ENCODE measurements around the gene RAB33A.

Gene RAB33A

DNA sequence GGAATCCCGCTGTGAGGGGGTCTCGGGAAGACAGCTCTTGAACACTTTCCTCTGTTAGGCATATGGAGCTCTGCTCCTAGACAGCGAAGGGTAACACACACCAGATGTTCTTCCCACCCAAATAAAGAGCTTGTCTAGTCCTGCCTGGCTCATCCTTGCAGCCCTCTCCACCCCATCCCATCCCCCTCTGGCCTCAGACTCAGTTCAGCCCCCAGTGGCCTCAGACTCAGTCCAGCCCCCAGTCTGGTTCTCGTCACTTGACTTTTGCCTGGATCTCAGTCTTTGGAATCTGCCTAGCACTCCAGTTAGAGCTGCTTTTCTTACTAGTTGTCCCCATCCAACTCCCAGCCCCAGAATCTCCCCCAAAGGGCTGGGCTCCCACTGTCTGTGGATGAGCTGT lies 14.9 kb downstream of the RAB33A start:
- no peak for DNase-seq (ENCODE audit: low read depth, low spot score)
- Histone ChIP-seq H3K36me3 (ENCODE audit: insufficient read depth, low read length) (no peaks in the 10 kb centered on the region), H3K9me3 (ENCODE audit: low read depth, low read length) (no peaks in the 10 kb centered on the region), H3K27ac (no peak overlapping the region), H3K9ac (ENCODE audit: insufficient read length) (no peak overlapping the region), H3K4me3 (no peak overlapping the region)
- TF ChIP-seq FOXP2 (optimal IDR thresholded peaks at IDR 0.05; ENCODE audit: control extremely low read depth, extremely low read length, insufficient read depth) (no peak), EZH2 (IDR thresholded peaks at IDR 0.05) (no peak), POLR2AphosphoS5 (IDR thresholded peaks at IDR 0.05; ENCODE audit: borderline replicate concordance, low read depth, low read length) (no peak)

DNA sequence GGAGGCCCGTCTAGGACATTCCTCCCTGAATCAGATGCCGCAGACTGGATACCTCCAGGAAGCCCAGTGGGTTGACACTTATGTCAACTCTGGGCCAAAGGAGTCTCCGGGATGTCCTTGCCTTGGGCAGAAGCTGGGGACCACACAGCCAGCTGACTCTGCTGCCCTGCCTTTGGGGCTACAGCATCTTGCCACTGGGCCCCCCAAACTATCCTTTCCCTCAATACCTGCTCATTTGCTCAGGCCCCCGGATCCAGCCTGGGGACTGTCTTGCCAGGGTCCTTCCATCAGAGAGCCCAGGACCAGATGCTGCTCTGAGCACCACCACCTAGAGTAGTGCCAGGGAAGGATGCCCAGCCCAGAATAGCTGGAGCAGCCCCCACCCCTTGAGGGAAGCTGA lies 19.0 kb downstream of the RAB33A start:
- TF ChIP-seq FOXP2 (optimal IDR thresholded peaks at IDR 0.05; ENCODE audit: control extremely low read depth, extremely low read length, insufficient read depth) (no peak), POLR2AphosphoS5 (IDR thresholded peaks at IDR 0.05; ENCODE audit: borderline replicate concordance, low read depth, low read length) (no peak), EZH2 (IDR thresholded peaks at IDR 0.05) (no peak)
- no peak overlapping the region for H3K4me3 ChIP-seq
- no peaks in the 10 kb centered on the region for H3K9me3 ChIP-seq (ENCODE audit: low read depth, low read length)
- no peak overlapping the region for H3K9ac ChIP-seq (ENCODE audit: insufficient read length)
- no peak overlapping the region for H3K27ac ChIP-seq
- DNase-seq (ENCODE audit: low read depth, low spot score): no peak
- no peaks in the 10 kb centered on the region for H3K36me3 ChIP-seq (ENCODE audit: insufficient read depth, low read length)

DNA sequence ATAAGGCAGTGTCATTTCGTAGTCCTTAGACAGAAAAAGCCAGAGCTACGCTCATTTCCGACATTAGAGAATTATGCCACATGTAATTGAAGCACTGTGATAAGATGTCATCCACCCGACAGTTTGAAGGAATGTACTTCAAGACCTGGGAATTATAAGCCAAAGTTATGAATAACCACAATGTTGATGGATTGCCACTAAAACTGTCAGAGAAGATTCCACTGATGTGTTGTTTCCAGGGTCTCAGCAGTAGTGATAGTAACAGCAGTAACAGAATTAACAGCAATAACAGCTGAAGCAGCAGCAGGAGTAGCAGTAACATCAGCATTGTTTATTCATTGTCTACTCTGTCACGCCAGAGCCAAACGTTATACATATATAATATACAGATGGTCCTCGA lies 24.7 kb downstream of the RAB33A start:
- peak; percentile 16 for DNase-seq (ENCODE audit: low read depth, low spot score)
- TF ChIP-seq FOXP2 (optimal IDR thresholded peaks at IDR 0.05; ENCODE audit: control extremely low read depth, extremely low read length, insufficient read depth) (no peak), POLR2AphosphoS5 (IDR thresholded peaks at IDR 0.05; ENCODE audit: borderline replicate concordance, low read depth, low read length) (no peak), EZH2 (IDR thresholded peaks at IDR 0.05) (no peak)
- Histone ChIP-seq H3K27ac (no peak overlapping the region), H3K9ac (ENCODE audit: insufficient read length) (no peak overlapping the region), H3K36me3 (ENCODE audit: insufficient read depth, low read length) (0 out of 2 replicates have a peak, but pooled peaks cover 4% of the 10 kb centered on the region), H3K9me3 (ENCODE audit: low read depth, low read length) (no peaks in the 10 kb centered on the region), H3K4me3 (no peak overlapping the region)

DNA sequence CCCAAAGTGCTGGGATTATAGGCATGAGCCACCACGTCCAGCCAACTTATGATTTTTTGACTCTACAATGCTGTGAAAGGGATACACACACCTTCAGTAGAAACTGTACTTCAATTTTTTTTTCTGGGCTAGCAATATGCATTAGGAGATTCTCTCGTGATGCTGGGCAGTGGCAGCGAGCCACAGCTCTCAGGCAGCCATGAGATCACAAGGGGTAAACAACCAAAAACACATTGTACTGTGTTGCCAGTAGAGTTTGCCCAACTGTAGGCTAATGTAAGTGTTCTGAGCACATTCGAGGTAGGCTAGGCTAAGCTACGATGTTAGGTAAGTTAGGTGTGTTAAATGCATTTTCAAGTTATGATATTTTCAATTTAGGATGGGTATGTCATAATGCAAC lies 25.7 kb downstream of the RAB33A start:
- Histone ChIP-seq H3K36me3 (ENCODE audit: insufficient read depth, low read length) (peaks cover 9% of the 10 kb centered on the region; the same call in 1 of the 2 replicates), H3K9me3 (ENCODE audit: low read depth, low read length) (no peaks in the 10 kb centered on the region), H3K27ac (no peak overlapping the region), H3K4me3 (no peak overlapping the region), H3K9ac (ENCODE audit: insufficient read length) (no peak overlapping the region)
- TF ChIP-seq EZH2 (IDR thresholded peaks at IDR 0.05): no peak
- TF ChIP-seq POLR2AphosphoS5 (IDR thresholded peaks at IDR 0.05; ENCODE audit: borderline replicate concordance, low read depth, low read length): no peak
- no peak for TF ChIP-seq FOXP2 (optimal IDR thresholded peaks at IDR 0.05; ENCODE audit: control extremely low read depth, extremely low read length, insufficient read depth)
- DNase-seq (ENCODE audit: low read depth, low spot score): no peak

DNA sequence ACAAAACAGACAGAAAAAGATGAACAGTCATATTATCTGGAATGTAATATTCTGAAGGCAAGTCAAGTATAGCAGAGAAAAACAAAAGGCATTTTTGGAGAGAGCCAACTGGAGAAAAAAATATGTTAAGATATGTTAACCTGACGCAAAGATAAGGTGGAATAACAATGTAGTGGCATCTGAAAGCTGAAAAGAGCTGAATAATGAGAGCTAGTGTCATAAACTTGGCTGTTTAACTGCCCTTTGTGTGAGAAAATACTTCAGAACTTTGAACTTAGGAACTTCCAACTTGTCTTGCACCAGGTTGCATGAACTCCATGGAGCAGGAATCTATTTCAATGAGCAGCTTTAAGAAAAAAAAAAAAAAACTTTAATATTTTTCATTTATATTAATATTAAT lies 32.9 kb downstream of the RAB33A start:
- H3K27ac ChIP-seq: no peak overlapping the region
- H3K9ac ChIP-seq (ENCODE audit: insufficient read length): no peak overlapping the region
- H3K36me3 ChIP-seq (ENCODE audit: insufficient read depth, low read length): peaks cover 50% of the 10 kb centered on the region
- DNase-seq (ENCODE audit: low read depth, low spot score): no peak
- H3K9me3 ChIP-seq (ENCODE audit: low read depth, low read length): no peaks in the 10 kb centered on the region
- H3K4me3 ChIP-seq: no peak overlapping the region
- no peak for TF ChIP-seq FOXP2 (optimal IDR thresholded peaks at IDR 0.05; ENCODE audit: control extremely low read depth, extremely low read length, insufficient read depth)
- TF ChIP-seq POLR2AphosphoS5 (IDR thresholded peaks at IDR 0.05; ENCODE audit: borderline replicate concordance, low read depth, low read length): no peak
- no peak for TF ChIP-seq EZH2 (IDR thresholded peaks at IDR 0.05)

DNA sequence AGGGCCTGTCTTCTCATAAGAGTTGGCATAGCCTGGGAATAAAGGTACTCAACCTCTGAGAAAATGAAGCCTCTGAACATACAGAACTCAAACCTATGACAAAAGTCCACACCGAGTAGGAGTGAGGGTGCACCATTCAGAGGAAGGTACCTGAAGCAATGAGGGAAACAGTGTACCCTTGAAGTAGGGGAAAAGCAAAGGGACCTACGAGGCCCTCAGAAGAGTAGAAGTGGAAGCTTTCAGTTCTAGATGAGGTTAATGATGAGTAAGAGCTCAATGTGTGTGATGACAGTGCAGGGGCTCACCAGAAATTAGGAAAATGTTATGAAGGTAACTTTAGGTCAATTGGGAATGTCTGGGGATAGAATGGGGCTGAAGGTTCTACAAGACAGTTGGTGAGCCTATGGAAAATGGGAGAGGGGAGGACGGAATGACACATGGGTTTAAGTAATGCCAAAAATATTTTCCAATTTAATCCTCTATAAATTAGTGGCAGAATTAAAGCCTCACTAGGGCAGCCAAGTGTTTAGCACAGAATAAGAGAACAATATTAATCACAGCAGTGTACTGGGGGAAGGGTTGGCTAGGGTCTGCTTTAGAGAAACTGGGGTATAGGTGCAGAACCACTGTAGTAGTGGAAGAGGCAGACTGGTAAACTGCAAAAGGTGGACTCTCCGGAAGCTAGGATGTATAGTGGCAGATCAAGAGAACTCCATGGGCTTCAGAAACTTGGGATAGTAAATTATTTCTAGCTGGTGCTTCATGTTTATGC lies 39.8 kb downstream of the RAB33A start:
- no peak for TF ChIP-seq FOXP2 (optimal IDR thresholded peaks at IDR 0.05; ENCODE audit: control extremely low read depth, extremely low read length, insufficient read depth)
- no peak for TF ChIP-seq EZH2 (IDR thresholded peaks at IDR 0.05)
- no peak for TF ChIP-seq POLR2AphosphoS5 (IDR thresholded peaks at IDR 0.05; ENCODE audit: borderline replicate concordance, low read depth, low read length)
- H3K9ac ChIP-seq (ENCODE audit: insufficient read length): no peak overlapping the region
- no peak overlapping the region for H3K4me3 ChIP-seq
- peaks cover 80% of the 10 kb centered on the region for H3K36me3 ChIP-seq (ENCODE audit: insufficient read depth, low read length)
- no peak for DNase-seq (ENCODE audit: low read depth, low spot score)
- H3K27ac ChIP-seq: no peak overlapping the region
- H3K9me3 ChIP-seq (ENCODE audit: low read depth, low read length): no peaks in the 10 kb centered on the region

DNA sequence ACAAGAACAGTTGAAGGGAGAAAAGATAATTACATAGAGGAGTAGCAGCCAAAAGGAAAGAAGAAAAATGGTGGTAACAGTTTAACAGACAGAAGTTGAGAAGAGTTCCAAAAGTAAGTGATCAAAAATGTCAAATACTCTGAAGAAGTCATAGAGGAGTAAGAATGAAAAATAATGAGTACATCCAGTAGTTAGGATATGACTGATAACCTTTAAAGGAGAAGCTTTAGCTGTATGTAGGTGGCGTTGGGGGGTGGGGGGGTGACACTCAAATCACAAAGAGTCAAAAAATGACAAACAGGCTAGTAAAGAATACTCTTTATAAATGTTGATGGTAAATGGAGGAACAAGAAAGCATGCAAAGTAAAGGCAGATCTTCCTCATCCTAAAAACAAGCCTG lies 40.6 kb downstream of the RAB33A start:
- H3K36me3 ChIP-seq (ENCODE audit: insufficient read depth, low read length): peaks cover 82% of the 10 kb centered on the region
- no peak overlapping the region for H3K4me3 ChIP-seq
- no peaks in the 10 kb centered on the region for H3K9me3 ChIP-seq (ENCODE audit: low read depth, low read length)
- TF ChIP-seq POLR2AphosphoS5 (IDR thresholded peaks at IDR 0.05; ENCODE audit: borderline replicate concordance, low read depth, low read length) (no peak), FOXP2 (optimal IDR thresholded peaks at IDR 0.05; ENCODE audit: control extremely low read depth, extremely low read length, insufficient read depth) (no peak), EZH2 (IDR thresholded peaks at IDR 0.05) (no peak)
- DNase-seq (ENCODE audit: low read depth, low spot score): no peak
- H3K27ac ChIP-seq: no peak overlapping the region
- no peak overlapping the region for H3K9ac ChIP-seq (ENCODE audit: insufficient read length)

DNA sequence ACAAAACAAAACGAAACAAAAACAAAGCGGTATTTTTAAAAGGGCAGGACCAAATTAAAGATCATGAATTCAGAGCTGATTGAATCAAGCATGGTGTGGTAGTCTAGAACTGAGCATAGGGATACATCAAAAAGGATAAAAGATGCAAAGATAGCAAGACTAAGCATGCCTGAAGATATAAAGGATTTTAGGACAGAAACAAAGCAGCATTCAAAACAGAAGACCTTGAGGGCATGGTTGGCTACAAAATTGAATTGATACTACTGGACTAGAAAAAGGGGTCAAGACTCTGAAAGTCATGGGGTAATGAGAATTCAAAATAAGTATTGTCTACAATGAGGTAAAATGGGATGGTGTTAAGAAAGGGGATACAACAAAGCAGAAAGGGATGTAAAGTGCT lies 41.6 kb downstream of the RAB33A start:
- H3K27ac ChIP-seq: no peak overlapping the region
- H3K4me3 ChIP-seq: no peak overlapping the region
- no peak overlapping the region for H3K9ac ChIP-seq (ENCODE audit: insufficient read length)
- peaks cover 90% of the 10 kb centered on the region for H3K36me3 ChIP-seq (ENCODE audit: insufficient read depth, low read length)
- no peaks in the 10 kb centered on the region for H3K9me3 ChIP-seq (ENCODE audit: low read depth, low read length)
- DNase-seq (ENCODE audit: low read depth, low spot score): no peak
- TF ChIP-seq POLR2AphosphoS5 (IDR thresholded peaks at IDR 0.05; ENCODE audit: borderline replicate concordance, low read depth, low read length): no peak
- TF ChIP-seq FOXP2 (optimal IDR thresholded peaks at IDR 0.05; ENCODE audit: control extremely low read depth, extremely low read length, insufficient read depth): no peak
- no peak for TF ChIP-seq EZH2 (IDR thresholded peaks at IDR 0.05)
